Caco-2 (cell line): Measurements from ENCODE around the gene MCM8. TPM values are rescaled to one million over a fixed set of nuclear protein-coding genes. Genes with fewer than 3 reads are reported as not detected.

ENCODE experiments used
- BruUV-seq: library from RNA; stranded (reverse); fragments of 400-500 nt; replicated peaks from 2 replicates; lab custom pipeline; 2021; lab: Mats Ljungman, UMichigan
- CTCF ChIA-PET: fragments of 300-600 bp; sonication (Branson Sonifier 250); formaldehyde crosslinking; loops from one replicate; lab custom pipeline; 2022; ENCODE audit warnings: antibody characterized with exemption; lab: Charles Lee
- POLR2A ChIA-PET: fragments of 300-600 bp; sonication (Branson Sonifier 250); formaldehyde crosslinking; loops from one replicate; lab custom pipeline; 2022; ENCODE audit warnings: antibody characterized with exemption; lab: Charles Lee
- DNase-seq, 2 experiments: peaks; one replicate each; pipeline versions ENCODE4 v3.0.0 to v3.0.0-alpha.2; 2020 to 2022
- H3K27me3 ChIP-seq: replicated peaks from 2 replicates; pipeline ENCODE4 v1.6.0; 2011; ENCODE audit warnings: low read length; ENCODE audit not compliant: control insufficient read depth, insufficient read depth
- H3K36me3 ChIP-seq: 2 replicates; pipeline ENCODE4 v1.5.1; 2011; ENCODE audit warnings: low read length; ENCODE audit not compliant: control insufficient read depth, insufficient read depth
- H3K4me1 ChIP-seq: fragments of 250-450 bp; sonication (Bioruptor Pico); 2 replicates; pipeline ENCODE4 v1.5.1; 2020; ENCODE audit warnings: mild to moderate bottlenecking
- H3K4me3 ChIP-seq: 2 replicates; pipeline ENCODE4 v1.5.1; 2011; ENCODE audit warnings: low read depth, mild to moderate bottlenecking, control low read depth, low read length
- H3K9me3 ChIP-seq: fragments of 250-450 bp; sonication (Bioruptor Pico); 2 replicates; pipeline ENCODE4 v1.5.1; 2020; ENCODE audit warnings: mild to moderate bottlenecking, moderate library complexity
- H3K27ac Mint-ChIP-seq: one replicate; pipeline ENCODE4 v1.8.0; 2022; ENCODE audit warnings: mixed read lengths; ENCODE audit not compliant: unreplicated experiment
- H3K27me3 Mint-ChIP-seq: one replicate; pipeline ENCODE4 v1.8.0; 2022; ENCODE audit warnings: mixed read lengths; ENCODE audit not compliant: insufficient read depth, unreplicated experiment
- H3K36me3 Mint-ChIP-seq: one replicate; pipeline ENCODE4 v1.8.0; 2022; ENCODE audit warnings: mild to moderate bottlenecking, mixed read lengths; ENCODE audit not compliant: insufficient read depth, unreplicated experiment
- H3K4me1 Mint-ChIP-seq: one replicate; pipeline ENCODE4 v1.8.0; 2022; ENCODE audit warnings: low read depth, mixed read lengths; ENCODE audit not compliant: unreplicated experiment
- H3K4me3 Mint-ChIP-seq: one replicate; pipeline ENCODE4 v1.8.0; 2022; ENCODE audit warnings: mild to moderate bottlenecking, moderate library complexity, mixed read lengths; ENCODE audit not compliant: unreplicated experiment
- H3K9me3 Mint-ChIP-seq: one replicate; pipeline ENCODE4 v1.8.0; 2022; ENCODE audit warnings: mixed read lengths; ENCODE audit not compliant: unreplicated experiment
- intact Hi-C: fragments of 100-400 bp; cut with micrococcal nuclease; formaldehyde crosslinking; loops from one replicate; pipeline ENCODE4 v1.10.0; 2022; ENCODE audit not compliant: unreplicated experiment
- total RNA-seq: library from RNA; stranded (reverse); gene quantifications from 2 replicates; pipeline ENCODE4 v1.2.3, GENCODE V29; 2022
- TF ChIP-seq, protein P1 (sequence below), 2 experiments: fragments of 200-600 bp in 1 of 2; IDR thresholded peaks; 1 replicate in 1 of 2; 2 replicates in 1 of 2; pipeline versions ENCODE4 v1.5.1 to v1.8.0; 2011 to 2022; ENCODE audit warnings: antibody characterized with exemption in 1 of 2, control low read depth in 1 of 2, inconsistent platforms in 1 of 2, low read depth in 1 of 2, low read length in 1 of 2, mild to moderate bottlenecking in 1 of 2, moderate library complexity in 1 of 2; ENCODE audit not compliant: insufficient read depth in 1 of 2, severe bottlenecking in 1 of 2, unreplicated experiment in 1 of 2

MCM8 gene
- total RNA-seq, 1 experiment from 2014 or later: 38.4 TPM

DNA sequence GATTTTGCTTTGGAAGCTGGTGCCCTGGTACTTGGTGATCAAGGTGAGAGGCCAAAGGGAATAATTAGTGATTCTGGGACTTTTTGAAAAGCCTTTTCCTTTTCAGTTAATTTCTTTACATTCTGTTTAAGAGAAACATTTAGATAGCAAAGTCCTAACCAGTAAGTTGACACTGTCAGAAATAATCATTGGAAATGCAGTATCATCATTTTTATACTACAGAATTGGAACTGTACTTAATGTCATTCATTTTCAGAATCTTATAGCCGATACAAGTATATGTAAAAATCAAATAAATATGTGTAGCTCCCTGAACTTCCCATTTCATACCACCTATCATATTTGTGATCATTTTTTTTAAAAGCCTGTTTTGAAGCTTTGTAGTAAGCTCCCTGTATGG, 27.5 kb downstream of the MCM8 start:
- Mint-ChIP-seq H3K36me3 (peaks cover 67% of the 10 kb centered on the region), H3K4me1 (peaks cover 14% of the 10 kb centered on the region), H3K27me3 (no peaks in the 10 kb centered on the region), H3K9me3 (no peaks in the 10 kb centered on the region), H3K4me3 (no peak overlapping the region), H3K27ac (no peak overlapping the region)
- H3K9me3 ChIP-seq: no peaks in the 10 kb centered on the region
- H3K4me3 ChIP-seq: no peak overlapping the region
- CTCF ChIA-PET: no interaction called here
- TF ChIP-seq, protein P1, sequence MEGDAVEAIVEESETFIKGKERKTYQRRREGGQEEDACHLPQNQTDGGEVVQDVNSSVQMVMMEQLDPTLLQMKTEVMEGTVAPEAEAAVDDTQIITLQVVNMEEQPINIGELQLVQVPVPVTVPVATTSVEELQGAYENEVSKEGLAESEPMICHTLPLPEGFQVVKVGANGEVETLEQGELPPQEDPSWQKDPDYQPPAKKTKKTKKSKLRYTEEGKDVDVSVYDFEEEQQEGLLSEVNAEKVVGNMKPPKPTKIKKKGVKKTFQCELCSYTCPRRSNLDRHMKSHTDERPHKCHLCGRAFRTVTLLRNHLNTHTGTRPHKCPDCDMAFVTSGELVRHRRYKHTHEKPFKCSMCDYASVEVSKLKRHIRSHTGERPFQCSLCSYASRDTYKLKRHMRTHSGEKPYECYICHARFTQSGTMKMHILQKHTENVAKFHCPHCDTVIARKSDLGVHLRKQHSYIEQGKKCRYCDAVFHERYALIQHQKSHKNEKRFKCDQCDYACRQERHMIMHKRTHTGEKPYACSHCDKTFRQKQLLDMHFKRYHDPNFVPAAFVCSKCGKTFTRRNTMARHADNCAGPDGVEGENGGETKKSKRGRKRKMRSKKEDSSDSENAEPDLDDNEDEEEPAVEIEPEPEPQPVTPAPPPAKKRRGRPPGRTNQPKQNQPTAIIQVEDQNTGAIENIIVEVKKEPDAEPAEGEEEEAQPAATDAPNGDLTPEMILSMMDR (IDR thresholded peaks at IDR 0.05; ENCODE audit: insufficient read depth in 1 of 2, low read depth in 1 of 2, low read length in 1 of 2, severe bottlenecking in 1 of 2, unreplicated experiment in 1 of 2): no peak
- BruUV-seq: no TSS peak
- peaks cover 7% of the 10 kb centered on the region for H3K36me3 ChIP-seq
- DNase-seq: no peak
- POLR2A ChIA-PET: no interaction called here
- H3K4me1 ChIP-seq: peaks cover 6% of the 10 kb centered on the region; the same call in 1 of the 2 replicates
- intact Hi-C loops: no loop called here
- no peaks in the 10 kb centered on the region for H3K27me3 ChIP-seq

DNA sequence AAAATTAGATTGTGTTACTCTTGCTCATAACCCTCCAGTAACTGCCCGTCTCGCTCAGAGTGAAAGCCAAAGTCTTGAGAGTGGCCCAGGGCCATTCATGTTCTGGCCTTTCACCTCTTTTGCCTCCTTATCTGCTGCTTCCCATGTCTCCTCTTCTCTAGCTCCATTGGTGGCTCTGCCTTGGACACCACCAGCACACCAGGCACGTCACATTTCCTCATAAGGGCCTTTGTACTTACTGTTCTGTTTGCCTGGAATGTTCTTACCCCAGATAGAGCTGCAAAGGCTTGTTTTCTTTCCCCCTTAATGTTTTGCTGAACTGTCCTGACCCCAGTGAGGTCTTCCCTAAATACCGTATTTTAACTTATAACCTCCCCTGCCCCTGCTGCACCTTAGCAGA, 29.3 kb downstream of the MCM8 start:
- BruUV-seq: no TSS peak
- Mint-ChIP-seq H3K27ac (no peak overlapping the region), H3K9me3 (no peaks in the 10 kb centered on the region), H3K36me3 (peaks cover 60% of the 10 kb centered on the region), H3K4me3 (no peak overlapping the region), H3K27me3 (no peaks in the 10 kb centered on the region), H3K4me1 (peaks cover 14% of the 10 kb centered on the region)
- TF ChIP-seq, protein P1 (IDR thresholded peaks at IDR 0.05; ENCODE audit: insufficient read depth in 1 of 2, low read depth in 1 of 2, low read length in 1 of 2, severe bottlenecking in 1 of 2, unreplicated experiment in 1 of 2): no peak
- no peak overlapping the region for H3K4me3 ChIP-seq
- CTCF ChIA-PET: no interaction called here
- H3K9me3 ChIP-seq: no peaks in the 10 kb centered on the region
- POLR2A ChIA-PET: no interaction called here
- H3K36me3 ChIP-seq: peaks cover 3% of the 10 kb centered on the region
- intact Hi-C loops: no loop called here
- no peak for DNase-seq
- H3K4me1 ChIP-seq: no peaks in the 10 kb centered on the region; the same call in 1 of the 2 replicates
- no peaks in the 10 kb centered on the region for H3K27me3 ChIP-seq

DNA sequence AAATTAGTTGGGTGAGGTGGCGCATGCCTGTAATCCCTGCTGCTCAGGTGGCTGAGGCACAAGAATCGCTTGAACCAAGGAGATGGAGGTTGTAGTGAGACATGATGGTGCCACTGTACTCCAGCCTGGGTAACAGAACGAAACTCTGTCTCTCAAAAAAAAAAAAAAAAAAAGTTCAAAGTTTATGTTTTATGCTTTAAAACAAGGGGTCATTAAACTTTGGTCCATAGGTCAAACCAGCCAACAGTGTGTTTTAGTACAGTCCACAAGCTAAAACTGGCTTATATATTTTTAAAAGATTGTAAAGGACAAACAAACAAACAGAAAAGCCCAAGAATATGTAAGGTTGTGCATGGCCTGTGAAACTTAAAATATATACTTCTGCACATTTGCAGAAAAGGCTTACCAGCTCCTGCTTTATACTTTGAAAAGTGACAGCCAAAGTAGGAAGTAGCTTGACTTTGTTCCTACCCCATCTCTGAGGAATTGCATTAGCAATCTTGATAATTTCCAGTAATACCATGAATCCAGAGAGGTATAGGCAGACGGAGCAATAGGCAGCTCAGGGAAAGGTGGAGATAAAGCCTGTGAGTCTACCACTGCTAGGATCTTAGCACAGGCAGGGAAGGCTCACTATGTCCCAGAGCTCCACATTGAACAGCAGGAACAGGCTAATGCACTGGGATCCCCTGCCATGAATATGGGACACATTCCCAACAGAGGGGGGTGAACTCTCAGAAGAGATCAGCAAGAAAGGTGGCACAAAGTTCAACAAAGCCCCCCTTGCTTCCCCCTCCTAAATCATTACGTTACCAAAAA, 30.5 kb downstream of the MCM8 start:
- H3K9me3 ChIP-seq: no peaks in the 10 kb centered on the region
- BruUV-seq: no TSS peak
- H3K27me3 ChIP-seq: no peaks in the 10 kb centered on the region
- no peak for DNase-seq
- Mint-ChIP-seq H3K4me3 (no peak overlapping the region), H3K27ac (no peak overlapping the region), H3K4me1 (peaks cover 14% of the 10 kb centered on the region), H3K9me3 (no peaks in the 10 kb centered on the region), H3K27me3 (no peaks in the 10 kb centered on the region), H3K36me3 (peaks cover 57% of the 10 kb centered on the region)
- TF ChIP-seq, protein P1 (IDR thresholded peaks at IDR 0.05; ENCODE audit: insufficient read depth in 1 of 2, low read depth in 1 of 2, low read length in 1 of 2, severe bottlenecking in 1 of 2, unreplicated experiment in 1 of 2): no peak
- H3K4me3 ChIP-seq: no peak overlapping the region
- CTCF ChIA-PET: interaction anchor here (1.2 kb wide), 1 partner anchor 424 kb away, joined by 3 read pairs; no protein-coding TSS in a partner anchor
- intact Hi-C loops: no loop called here
- H3K4me1 ChIP-seq: no peaks in the 10 kb centered on the region; the same call in 1 of the 2 replicates
- H3K36me3 ChIP-seq: peaks cover 3% of the 10 kb centered on the region
- POLR2A ChIA-PET: no interaction called here
